Measurements from ENCODE around the gene RNF150.

RNF150 gene

GRCh38 chr4:140969296-140969695 is 164.0 kb downstream of the RNF150 start:
- DNase-seq, result no peak

- no peak for DNase-seq
These were observed 164.9 kb downstream of the RNF150 start for GRCh38 chr4:140968371-140968770.

DNA sequence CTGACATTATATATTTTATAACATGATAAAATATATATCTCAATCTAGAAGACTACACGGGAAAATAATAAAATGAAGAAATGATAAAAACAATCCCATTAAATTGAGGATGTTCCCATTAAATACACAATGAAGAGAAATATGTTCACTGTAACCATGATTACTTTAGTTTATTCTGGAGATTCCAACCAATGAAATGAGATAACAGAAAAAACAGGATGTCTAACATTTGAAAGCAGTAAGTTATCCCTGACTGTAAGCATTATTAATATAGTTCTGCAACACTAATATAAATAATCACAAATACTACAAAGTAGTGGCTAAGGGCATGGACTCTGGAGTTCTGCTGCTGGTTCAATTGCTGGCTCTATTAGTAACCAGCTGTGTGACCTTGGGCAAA is 169.4 kb downstream of the RNF150 start:
- DNase-seq, result no peak

DNA sequence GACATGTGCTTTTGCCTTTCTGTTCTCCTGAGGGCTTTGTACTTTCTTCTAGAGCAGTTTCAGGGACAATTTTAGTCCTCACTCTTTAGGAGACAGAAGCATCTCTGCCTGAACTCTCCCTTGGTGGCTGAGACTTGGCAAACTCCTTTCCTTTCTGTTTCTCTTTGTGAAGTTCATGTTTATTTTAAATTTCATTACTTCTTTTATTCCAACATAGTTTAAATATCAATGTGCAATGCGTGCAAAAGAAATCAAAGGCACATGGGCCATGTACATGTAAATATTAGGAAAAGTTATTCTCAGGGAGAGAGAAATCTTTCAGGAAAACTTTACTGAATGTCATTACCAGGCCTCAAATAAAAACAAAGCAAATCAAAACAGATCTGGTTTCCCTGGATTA is 177.6 kb downstream of the RNF150 start:
- DNase-seq, result no peak

GRCh38 chr4:140952717-140953116 is 180.6 kb downstream of the RNF150 start:
- DNase-seq, result no peak

GRCh38 chr4:140947506-140947905 is 185.8 kb downstream of the RNF150 start:
- no peak for DNase-seq

DNA sequence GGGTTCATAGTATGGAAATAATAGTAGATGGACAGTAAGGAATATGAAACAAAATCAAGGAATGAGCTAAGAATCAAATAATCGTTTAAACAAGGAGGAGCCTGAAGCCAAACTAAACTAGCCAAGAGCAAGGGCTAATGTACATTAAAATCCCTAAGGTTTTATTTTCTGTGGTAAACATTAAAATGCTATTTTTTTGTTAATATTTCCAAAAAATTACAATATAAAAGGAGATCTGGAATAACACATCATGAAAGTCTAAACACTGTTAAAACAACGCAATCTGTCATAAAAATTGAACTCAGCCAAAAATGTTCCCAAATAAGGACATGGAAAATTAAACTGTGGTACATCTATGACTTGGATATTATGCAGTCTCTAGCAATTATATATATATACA is 188.2 kb downstream of the RNF150 start:
- DNase-seq, result no peak

- DNase-seq, result no peak
These were observed 188.7 kb downstream of the RNF150 start for GRCh38 chr4:140944572-140944971.

GRCh38 chr4:140944199-140944515 is 189.1 kb downstream of the RNF150 start:
- no peak for DNase-seq

DNA sequence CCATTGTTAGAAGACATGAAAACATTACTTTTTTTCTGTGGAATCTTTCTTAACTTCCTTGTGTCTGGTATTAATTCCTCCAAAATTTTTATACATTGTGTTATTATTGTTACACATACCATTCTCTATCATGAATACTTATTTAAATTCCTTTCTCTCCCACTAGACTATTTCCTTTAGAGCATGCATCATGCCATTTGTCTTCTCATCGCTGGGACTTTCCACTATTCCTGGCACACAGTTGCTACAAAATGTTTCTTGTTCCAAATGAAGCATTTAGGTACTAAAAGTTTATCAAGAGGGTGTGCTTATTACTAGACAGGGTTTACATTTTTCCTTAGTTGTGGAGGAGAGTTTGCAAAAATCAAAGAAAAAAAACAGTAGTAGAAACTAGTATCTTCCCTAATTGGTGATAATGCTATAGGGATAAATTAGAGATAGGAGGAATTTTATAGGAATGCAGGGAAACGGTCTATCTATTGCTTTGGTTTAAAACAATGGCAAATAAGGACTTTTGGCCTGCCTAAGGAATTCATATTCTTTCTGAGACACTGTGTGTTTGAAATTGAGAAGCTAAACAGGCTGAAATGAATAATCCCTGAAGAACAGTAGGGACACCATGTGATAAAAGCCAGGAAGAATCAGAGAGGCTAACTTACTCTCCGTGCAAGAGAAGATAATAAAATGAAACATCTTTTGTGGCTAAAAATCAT is 189.6 kb downstream of the RNF150 start:
- no peak for DNase-seq

DNA sequence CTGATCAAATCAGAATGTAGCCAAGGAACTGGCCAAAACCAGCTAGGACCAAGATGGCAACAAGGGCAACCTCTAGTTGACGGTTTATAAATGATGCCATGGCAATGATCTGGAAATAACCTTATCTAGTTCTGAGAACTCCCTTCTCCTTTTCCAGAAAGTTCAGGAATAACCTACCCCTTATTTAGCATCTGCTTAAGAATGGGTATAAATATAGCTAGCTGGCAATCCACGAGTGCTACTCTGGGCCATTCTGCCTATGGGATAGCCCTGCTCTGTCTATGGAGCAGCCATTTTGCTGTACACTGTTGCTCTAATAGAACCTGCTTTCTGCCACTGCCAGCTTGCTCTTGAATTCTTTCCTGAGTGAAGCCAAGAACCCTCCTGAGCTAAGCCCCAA is 192.7 kb downstream of the RNF150 start:
- DNase-seq, result no peak

GRCh38 chr4:140937866-140938265 is 195.4 kb downstream of the RNF150 start:
- DNase-seq, result no peak

DNA sequence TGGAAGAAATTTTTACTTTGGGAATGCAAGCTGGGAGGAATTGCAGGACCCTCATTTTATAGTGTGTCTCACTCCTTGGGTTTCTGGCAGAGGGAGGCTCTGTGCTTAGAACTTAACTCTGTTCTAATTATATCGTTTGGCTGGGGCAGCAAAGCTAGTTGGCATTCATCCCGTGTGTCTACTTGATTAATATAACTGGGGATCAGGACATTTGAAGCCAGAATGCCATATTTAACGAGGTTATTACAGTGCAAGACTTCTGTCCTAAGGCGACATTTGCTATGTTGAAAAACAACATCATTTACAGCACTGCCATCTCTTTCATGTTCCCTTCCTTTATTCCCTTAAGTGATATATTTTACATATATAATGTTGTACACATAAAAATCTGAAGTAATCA is 198.0 kb downstream of the RNF150 start:
- no peak for DNase-seq

DNA sequence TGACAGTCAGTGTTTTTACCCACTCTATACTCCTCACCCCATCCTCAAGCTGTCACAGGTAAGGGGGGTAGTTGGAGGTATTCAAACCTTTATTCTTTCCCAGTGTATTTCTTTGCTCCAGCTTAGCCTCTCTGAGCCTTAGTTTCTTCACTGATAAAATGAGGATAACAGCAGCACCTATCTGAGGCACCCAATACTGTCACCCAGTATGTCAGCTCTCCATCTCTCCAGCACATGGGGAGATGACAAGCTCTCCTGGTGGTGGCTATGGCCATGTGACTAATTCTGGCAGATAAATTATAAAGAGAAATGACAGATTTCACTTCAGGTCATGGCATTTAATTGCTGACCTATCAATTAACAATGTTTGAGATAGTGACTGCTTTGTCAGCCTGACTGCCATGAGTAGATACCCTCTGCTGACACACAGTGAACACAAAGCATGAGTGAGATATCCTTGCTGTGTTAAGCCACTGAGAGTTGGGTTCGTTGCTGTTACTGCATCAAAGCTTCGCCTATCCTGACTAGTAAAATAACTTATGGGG is 200.7 kb downstream of the RNF150 start:
- no peak for DNase-seq

GRCh38 chr4:140931911-140932310 is 201.4 kb downstream of the RNF150 start:
- no peak for DNase-seq

DNA sequence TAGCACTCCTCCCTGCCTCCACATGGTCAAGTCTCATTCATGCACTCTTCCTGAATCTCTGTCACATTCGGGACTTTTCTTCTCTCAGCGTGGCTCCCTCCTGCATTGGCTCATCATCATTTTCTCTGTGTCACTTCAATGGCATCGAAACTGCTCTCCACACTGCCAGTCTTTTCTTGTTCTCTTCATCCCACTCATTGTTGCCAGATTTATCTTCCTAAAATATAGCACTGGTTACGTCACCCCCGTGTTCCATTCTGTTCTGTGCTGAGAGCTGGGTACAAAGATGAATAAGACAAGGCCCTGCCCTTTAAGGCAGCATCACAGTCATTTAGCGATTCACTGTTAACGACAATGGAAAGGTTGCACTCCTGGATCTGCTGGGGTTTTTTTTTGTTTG is 202.7 kb downstream of the RNF150 start:
- no peak for DNase-seq

- DNase-seq, result no peak
These were observed 203.3 kb downstream of the RNF150 start for GRCh38 chr4:140930011-140930410.

GRCh38 chr4:140928880-140929279 is 204.4 kb downstream of the RNF150 start:
- no peak for DNase-seq

- DNase-seq, result no peak
These were observed 206.6 kb downstream of the RNF150 start for GRCh38 chr4:140926672-140927071.

DNA sequence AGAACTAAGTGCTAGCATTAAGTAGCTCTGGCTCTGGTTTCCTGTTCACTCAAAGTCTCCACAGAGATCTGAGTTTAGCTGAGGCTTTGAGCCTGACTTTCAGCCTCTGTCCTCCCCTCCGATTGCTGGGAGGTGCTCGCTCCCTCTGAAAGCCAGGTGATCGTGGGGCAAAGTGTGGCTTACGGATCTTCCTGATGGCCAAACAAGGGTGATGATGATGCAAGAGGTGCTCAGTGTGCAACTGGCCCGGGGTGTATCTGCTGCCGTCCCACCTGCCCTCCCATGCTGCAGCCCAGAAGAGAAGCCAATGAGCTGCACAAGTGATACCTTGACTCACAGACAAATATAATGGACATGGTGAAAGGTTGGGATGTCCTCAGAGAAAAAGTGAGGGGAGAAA is 207.9 kb downstream of the RNF150 start:
- no peak for DNase-seq

DNA sequence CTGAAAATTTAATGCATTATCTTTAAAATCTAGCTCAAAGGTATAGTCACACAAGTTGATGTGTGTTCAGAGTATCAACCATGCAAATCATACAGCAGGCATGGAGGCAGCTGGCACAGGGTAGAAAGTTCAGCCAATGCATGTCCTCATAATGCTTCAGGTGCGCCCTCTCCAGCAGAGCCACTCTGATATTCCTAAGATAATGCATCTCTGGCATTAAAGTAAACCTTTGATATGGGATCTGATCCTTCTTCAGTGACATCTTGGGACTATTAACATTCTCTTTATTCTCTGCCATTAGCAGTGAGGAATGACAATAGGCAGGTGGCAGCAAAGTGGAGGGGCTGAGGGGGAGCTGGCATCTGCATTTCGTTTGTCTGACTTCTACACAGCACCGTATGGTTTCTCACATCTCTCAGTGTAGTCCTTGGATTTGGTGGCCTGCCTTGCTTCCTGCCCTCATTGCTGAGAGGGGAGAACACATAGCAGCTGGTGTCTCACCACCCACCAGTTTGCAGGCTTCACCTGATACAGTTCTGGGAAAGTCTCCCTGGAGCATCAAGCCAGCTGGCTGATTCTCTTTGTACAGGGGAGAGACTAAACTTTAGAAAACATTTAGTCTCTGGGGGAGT is 208.4 kb downstream of the RNF150 start:
- no peak for DNase-seq

DNA sequence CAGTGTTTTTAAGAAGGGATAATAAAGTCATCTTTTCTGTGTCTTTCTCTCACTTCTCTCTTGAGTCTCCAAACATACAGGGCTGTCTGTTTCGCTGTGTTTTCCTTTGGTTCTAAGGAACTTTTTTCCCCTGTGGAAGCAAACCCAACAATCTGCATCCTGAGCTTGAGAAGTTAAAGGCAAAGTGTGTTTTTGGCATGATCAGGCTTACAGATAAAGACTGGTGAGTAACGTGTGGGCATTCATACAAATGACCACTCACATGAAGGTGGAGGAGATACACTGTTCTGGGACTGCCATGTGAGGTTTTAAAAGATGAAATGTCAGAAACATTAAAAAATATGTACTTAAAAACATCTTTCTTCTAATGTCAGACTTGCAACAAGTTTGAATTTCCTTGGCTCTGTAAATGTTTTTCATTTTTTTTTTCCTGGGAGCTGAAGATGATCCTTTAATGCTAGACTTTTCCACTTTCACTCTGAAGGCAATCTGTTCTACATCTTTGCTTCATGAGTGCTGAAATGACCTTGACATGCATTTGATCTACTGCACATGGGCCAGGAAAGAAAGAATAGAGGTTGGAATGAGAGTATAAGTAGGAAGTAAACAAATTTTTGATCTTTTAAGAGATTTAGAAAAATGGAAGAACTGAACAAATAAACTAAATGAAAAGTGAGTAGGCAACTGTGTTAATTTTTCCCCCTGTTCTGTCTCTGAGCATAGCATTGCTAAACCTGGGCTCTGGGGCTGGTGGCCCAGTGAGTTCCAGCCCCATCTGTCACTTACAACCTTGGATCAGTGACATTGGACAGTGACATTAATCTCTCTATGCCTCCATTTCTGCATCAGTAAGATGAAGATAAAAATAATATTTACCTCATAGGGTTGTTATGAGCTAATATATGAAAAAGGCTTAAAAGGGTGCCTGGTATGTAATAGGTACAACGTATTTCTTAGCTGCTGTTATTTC is 226.0 kb downstream of the RNF150 start:
- DNase-seq, result no peak

GRCh38 chr4:140904904-140905303 is 228.4 kb downstream of the RNF150 start:
- no peak for DNase-seq

Data from NCI-H2029 (cell line).